HK-2 (cell line): ENCODE results near the gene PER3.

Experiments
- DNase-seq: peaks from one replicate; pipeline ENCODE4 v3.0.0-alpha.2; 2018; ENCODE audit not compliant: unreplicated experiment

PER3 gene

DNA sequence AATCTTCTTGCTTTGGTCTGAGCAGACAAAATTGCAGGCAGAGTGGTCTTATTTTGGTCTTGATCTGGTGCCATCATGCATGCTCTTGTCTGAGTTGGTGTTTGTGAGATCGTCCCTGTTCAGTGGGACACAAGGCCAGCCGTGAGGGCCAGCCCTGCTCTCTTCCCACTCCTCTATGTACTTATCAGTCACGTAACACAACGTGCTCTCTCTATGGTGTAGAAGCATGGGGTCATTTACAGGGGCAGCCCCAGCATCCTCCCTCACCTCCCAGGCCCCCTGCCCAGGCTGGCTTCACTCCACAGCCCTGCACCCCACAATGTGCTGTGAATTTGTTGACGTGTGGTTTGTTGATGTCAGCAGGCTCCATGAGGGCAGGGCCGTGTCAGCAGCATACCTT, 87.0 kb downstream of the PER3 start:
- DNase-seq, result no peak

GRCh38 chr1:7873801-7874795, 90.0 kb downstream of the PER3 start:
- no peak for DNase-seq

DNA sequence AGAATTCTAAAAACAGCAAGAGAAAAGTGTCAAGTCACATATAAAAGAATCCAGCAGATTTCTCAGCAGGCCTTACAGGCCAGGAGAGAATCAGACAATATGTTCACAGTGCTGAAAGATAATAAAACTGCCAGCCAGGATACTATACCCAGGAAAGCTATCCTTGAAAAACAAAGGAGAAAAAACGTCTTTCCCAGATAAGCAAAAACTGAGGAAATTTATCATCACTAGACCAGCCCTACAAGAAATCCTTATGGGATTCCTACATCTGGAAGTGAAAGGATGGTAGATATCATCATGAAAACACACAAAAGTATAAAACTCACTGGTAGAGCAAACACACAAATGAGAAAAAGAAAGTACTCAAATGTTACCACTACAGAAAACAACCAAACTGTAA, 93.9 kb downstream of the PER3 start:
- no peak for DNase-seq

- no peak for DNase-seq
These were observed 95.1 kb downstream of the PER3 start for GRCh38 chr1:7879228-7879627.

DNA sequence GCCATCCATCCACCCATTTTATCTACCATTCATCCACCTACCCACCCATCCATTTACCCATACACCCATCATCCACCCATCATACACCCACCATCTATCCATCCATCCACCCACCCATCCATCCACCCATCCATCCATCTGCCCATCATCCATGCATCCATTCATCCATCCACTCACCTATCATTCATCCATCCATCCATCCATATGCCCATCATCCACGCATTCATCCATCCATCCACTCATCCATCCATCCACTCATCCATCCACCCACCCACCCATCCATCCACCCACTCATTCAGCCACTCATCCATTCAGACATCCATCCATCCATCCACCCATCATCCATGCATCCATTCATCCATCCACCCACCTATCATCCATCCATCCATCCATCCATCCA, 100.7 kb downstream of the PER3 start:
- no peak for DNase-seq

DNA sequence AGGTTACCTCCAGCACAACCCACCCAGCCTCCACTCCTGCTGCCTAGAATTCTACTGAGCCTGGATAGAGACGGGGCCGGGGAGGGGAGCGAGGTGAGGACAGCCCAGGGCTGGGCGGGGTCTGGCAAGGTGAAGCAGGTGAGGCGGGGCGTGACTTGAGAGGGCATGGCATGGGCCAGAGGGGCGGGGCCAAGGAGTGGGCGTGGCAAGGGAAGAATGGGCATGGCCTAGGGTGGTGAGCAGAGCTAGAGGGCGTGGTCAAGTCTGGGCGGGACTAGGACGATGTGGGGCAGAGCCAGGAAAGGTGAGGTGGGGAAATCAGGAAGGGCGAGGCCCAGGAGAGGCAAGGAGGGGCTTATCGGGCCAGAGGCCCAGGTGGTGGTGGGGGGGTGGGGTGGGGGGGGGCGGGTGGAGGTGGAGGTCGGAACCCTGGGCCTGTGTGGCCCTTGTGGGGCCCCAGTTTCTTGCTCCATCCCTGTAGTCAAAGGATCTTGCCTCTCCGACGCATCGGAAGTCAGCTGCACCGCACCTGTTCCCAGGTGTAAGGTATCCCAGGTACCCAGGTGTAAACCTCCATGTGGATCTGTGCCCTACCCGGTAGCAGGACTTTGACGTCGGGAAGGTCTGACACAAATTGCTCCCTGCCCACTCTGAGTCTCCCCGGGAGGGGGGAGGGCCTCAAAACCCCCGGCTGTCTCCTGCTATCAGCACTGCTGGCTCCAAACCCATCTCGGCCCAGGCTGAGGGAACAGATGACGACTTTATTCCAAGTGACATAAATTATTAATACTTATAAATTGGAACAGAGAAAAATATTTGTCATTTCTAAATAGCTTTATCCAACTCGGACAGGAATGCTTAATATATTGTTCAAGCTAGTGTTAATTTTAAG, 101.7 kb downstream of the PER3 start:
- DNase-seq, result no peak

- no peak for DNase-seq
These were observed 102.3 kb downstream of the PER3 start for GRCh38 chr1:7886405-7886745.

GRCh38 chr1:7888248-7889081, 104.4 kb downstream of the PER3 start:
- no peak for DNase-seq

DNA sequence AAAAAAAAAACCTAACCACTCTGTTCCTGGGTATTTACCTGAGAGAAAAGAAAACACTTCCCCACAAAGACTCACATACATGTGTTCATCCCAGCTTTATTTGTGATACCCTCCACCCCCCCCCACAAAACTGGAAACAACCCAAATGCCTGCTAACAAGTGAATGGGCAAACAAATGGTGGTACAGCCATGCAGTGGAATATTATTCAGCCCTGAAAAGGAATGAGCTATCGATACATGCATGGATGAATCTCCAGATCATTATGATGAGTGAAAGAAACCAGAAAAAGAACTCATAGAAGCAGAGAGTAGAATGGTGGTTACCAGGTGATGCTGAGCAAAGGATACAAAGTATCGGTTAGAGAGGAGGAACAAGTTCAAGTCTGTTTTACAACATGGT, 106.8 kb downstream of the PER3 start:
- DNase-seq, result no peak

GRCh38 chr1:7891804-7892203, 107.7 kb downstream of the PER3 start:
- no peak for DNase-seq

- no peak for DNase-seq
These were observed 109.6 kb downstream of the PER3 start for GRCh38 chr1:7893529-7894180.
